Epithelial cell of prostate (primary cell): ENCODE measurements around the gene SLC16A6.
"Not testable (repeated sequence)": the region's sequence is repeated elsewhere in the genome, so short reads cannot be mapped to it uniquely, and the experiment has no call there.

Experiments used
- DNase-seq: peaks from one replicate; pipeline ENCODE4 v3.0.0-alpha.2; 2011; ENCODE audit warnings: low read depth, low spot score
- H3K27ac ChIP-seq: fragments of 450-650 bp; 2 replicates; pipeline ENCODE4 v1.5.1; 2017; ENCODE audit warnings: mild to moderate bottlenecking

SLC16A6 gene

GRCh38 chr17:68228039-68228680 is 62.8 kb downstream of the SLC16A6 start:
- DNase-seq, H3K27ac ChIP-seq: not testable (repeated sequence)

GRCh38 chr17:68225055-68225454 is 65.9 kb downstream of the SLC16A6 start:
- DNase-seq, H3K27ac ChIP-seq: not testable (repeated sequence)

GRCh38 chr17:68222606-68223005 is 68.3 kb downstream of the SLC16A6 start:
- no peak for DNase-seq
- no peak overlapping the region for H3K27ac ChIP-seq

DNA sequence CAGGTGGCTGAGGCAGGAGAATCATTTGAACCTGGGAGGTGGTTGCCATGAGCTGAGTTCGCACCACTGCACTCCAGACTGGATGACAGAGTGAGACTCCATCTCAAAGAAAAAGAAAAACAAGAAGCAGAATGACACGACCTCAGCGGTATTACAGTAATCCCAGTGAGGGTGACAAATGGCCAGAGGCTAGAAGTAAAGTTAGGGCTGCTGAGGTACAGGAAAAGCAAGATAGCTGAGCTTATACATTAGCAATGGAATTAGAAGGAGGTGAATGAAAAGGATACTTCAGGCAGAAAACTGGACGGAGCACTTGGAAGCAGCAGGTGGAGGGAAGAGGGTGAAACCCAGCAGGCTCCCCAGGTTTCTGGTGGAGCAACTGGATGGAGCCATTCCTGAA is 69.1 kb downstream of the SLC16A6 start:
- no peak for DNase-seq
- no peak overlapping the region for H3K27ac ChIP-seq

DNA sequence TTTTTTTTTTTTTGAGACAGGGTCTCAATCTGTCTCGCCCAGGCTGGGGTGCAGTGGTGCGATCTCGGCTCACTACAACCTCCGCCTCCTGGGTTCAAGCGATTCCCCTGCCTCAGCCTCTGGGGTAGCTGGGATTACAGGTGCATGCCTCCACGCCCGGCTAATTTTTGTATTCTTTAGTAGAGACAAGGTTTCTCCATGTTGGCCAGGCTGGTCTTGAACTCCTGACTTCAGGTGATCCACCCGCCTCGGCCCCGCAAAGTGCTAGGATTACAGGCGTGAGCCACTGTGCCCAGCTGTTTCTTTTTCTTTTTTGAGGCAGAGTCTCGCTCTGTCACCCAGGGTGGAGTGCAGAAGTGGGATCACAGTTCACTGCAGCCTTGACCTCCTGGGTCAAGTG is 70.1 kb downstream of the SLC16A6 start:
- H3K27ac ChIP-seq, DNase-seq: not testable (repeated sequence)

GRCh38 chr17:68220186-68220585 is 70.7 kb downstream of the SLC16A6 start:
- H3K27ac ChIP-seq, DNase-seq: not testable (repeated sequence)

- H3K27ac ChIP-seq, DNase-seq: not testable (repeated sequence)
These were observed 71.5 kb downstream of the SLC16A6 start for GRCh38 chr17:68219429-68219828.
